ENCODE measurements around the gene IMP3. TPM values are rescaled to one million over a fixed set of nuclear protein-coding genes. Genes with fewer than 3 reads are reported as not detected.

Gene IMP3
- total and polyA plus RNA-seq, 2 donors (not counting 3 experiments of a cell fraction or from before 2014, with no cell fraction given): 41.3 to 64.0 TPM

DNA sequence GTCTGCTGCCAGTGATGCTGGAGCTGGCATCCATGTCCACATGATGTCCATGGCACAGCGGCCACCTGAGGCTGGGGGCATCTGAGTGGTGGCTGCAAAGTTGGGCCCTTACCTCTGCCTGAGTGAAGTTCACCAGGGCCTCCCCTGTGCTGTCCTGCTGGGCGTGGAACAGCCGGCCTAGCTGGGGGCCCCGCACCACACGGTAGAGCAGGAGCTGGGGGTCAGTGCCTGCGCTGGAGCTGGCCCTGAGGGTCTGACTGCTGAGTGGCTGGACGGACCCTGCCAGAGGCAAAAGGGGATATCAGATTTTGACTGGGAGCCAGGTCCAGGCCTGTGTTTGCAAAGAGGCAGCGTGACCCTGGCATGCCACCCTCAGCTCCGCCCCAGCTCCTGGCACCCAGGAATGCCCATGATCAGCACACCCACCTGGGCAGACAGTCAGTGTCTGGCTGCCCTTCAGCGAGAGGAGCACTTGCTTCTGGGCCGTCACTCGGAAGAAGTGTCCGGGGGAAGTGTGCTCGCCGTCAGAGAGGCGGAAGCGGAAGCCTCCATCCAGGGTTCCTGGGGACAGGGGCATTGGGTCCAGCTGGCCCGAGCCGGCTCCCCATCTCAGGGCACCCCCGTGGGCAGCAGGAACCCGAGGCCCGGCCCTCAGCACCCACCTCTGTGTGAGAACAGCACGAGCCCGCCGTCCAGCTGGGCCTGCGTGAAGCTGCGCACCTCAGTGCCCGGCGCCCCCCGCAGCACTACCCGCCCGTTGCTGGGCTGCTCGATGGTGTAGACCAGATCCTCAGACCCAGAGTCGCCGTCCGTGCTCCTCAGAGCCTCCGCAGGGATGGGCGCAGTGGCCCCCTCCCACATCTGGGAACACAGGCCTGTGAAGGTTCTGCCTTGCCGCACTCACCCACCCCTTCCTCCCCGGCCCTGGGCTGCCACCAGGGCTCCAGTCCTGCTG, 42.4 kb upstream of the IMP3 start:
- no peak overlapping the region for H2AFZ ChIP-seq (ENCODE audit: low read depth, low read length)
- intact Hi-C loops (cut with micrococcal nuclease) (loop anchor here (1.0 to 5.0 kb wide), 7 partner anchors 34 to 655 kb away; partner anchors contain the start of genes MAN2C1 and PTPN9), dilution Hi-C loops (cut with MboI; ENCODE audit: extremely low pct_ligation_motif_present, low sequenced_read_pairs) (no loop called here)
- no peak overlapping the region for H3K27ac ChIP-seq (ENCODE audit: insufficient read depth, low read depth, low read length)
- no peaks in the 10 kb centered on the region for H3K9me1 ChIP-seq (replicated peaks; ENCODE audit: control insufficient read depth, extremely low read depth, insufficient read depth, low read length)
- no peaks in the 10 kb centered on the region for H4K20me1 ChIP-seq (replicated peaks; ENCODE audit: control insufficient read depth, extremely low read depth, insufficient read depth, low read length)
- no peak overlapping the region for H3K4me2 ChIP-seq (ENCODE audit: insufficient read depth, low read length)
- DNase-seq (ENCODE audit: low read depth, low spot score) (no peak), FAIRE-seq (no peak)
- no peaks in the 10 kb centered on the region for H3K36me3 ChIP-seq (ENCODE audit: control insufficient read depth in 2 of 2, extremely low read depth in 1 of 2, insufficient read depth in 2 of 2, low read length in 2 of 2)
- ChIA-PET CTCF (interaction anchor here (0.8 to 8.3 kb wide), 7 partner anchors 10 to 314 kb away, joined by 3 to 65 read pairs (median 7); partner anchors contain the start of genes IMP3, MAN2C1 and PTPN9), POLR2A (interaction anchor here (0.8 kb wide), 1 partner anchor 103 kb away, joined by 3 read pairs; the partner anchor contains the start of gene PTPN9)
- no peaks in the 10 kb centered on the region for H3K9me3 ChIP-seq (replicated peaks; ENCODE audit: control insufficient read depth, insufficient read depth, low read length)
- H3K27me3 ChIP-seq (ENCODE audit: control insufficient read depth in 2 of 2, insufficient read depth in 2 of 2, low read length in 2 of 2): peaks cover 15 to 17% of the 10 kb centered on the region in 2 experiments
- no peak overlapping the region for H3K9ac ChIP-seq (replicated peaks; ENCODE audit: extremely low read depth, insufficient read depth, low read length)
- no peaks in the 10 kb centered on the region for H3K4me1 ChIP-seq (ENCODE audit: control insufficient read depth, extremely low read depth, insufficient read depth, low read length)
- H3K4me3 ChIP-seq (replicated peaks in 1 of 3; ENCODE audit: insufficient read depth in 1 of 3, low read depth in 1 of 3, low read length in 3 of 3): no peak overlapping the region
- BruUV-seq (replicated peaks): no TSS peak
- no peaks in the 10 kb centered on the region for H3K79me2 ChIP-seq (ENCODE audit: control insufficient read depth, insufficient read depth, low read length)
- TF ChIP-seq MYC (IDR thresholded peaks at IDR 0.05; ENCODE audit: low read depth, low read length) (no peak), FOS (IDR thresholded peaks at IDR 0.05; ENCODE audit: borderline replicate concordance, insufficient read depth, low read length) (no peak)
- TF ChIP-seq, protein P1, sequence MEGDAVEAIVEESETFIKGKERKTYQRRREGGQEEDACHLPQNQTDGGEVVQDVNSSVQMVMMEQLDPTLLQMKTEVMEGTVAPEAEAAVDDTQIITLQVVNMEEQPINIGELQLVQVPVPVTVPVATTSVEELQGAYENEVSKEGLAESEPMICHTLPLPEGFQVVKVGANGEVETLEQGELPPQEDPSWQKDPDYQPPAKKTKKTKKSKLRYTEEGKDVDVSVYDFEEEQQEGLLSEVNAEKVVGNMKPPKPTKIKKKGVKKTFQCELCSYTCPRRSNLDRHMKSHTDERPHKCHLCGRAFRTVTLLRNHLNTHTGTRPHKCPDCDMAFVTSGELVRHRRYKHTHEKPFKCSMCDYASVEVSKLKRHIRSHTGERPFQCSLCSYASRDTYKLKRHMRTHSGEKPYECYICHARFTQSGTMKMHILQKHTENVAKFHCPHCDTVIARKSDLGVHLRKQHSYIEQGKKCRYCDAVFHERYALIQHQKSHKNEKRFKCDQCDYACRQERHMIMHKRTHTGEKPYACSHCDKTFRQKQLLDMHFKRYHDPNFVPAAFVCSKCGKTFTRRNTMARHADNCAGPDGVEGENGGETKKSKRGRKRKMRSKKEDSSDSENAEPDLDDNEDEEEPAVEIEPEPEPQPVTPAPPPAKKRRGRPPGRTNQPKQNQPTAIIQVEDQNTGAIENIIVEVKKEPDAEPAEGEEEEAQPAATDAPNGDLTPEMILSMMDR (IDR thresholded peaks at IDR 0.05; ENCODE audit: extremely low read depth in 1 of 2, insufficient read depth in 1 of 2, low read depth in 1 of 2, low read length in 2 of 2): no peak

Measured in endothelial cell of umbilical vein (primary cell).